ENCODE data around the gene ANO3.
"Not testable (repeated sequence)": the region's sequence is repeated elsewhere in the genome, so short reads cannot be mapped to it uniquely, and the experiment has no call there.

ANO3 gene

DNA sequence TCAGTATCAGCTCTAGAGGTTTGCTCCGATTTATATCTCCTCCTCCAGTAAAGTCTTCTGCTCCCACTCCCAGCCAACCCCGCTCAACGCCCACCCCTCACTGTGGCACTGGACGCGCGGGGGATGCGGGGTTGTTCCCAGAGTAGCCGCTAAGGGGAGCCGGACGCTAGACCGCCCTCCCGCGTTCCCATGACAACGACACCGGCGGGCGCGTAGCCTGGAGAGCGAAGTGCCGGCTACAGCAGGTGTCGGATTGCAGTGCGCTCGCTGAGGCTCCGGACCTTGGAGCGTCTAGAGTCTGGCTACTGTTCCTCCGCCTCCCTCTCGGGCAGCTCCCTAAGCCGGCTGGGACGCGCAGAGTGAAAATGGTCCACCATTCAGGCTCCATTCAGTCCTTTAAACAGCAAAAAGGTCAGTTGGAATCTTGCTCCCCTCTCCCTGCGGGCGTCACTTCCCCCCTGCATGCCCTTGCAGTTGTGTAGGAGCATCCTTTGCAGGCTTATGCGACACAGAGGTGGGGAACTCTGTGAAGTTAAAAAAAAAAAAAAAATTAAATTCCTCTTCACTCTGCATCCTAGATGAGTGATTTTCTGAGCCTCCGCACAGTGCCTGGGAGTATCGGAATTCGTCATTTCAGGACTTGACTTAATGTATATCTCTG lies at the start of gene ANO3:
TSS of gene ANO3 (plus strand) at position 220 of the 661 bp plus-strand sequence. CDS start at position 366, 146 bp downstream.
- DNase-seq = peak; percentile 58

DNA sequence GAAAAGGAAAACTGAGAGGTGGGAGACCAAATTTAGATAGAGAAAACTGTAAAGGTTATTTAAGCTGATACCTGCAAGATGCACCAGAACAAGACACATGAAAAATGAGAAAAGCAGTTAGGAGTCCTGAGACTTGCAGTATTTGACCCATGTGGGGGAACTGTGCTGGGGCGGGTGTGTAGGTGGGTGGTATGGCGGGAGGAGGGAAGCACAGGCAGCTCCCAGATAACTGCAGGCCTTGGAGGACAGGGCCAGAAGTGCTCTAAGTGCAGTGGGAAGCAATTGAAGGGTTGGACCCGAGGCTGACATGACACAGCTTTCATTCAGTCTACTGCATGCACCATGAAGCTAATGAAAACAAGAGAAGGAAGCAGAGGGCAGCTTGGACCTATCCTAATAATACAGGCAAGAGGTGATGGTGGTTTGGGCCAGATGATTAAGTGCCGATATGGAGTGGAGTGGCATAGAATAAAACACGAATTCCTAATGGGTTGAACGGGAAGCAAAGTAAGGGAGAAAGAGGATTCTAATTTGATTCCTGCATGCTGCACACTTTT lies 48.0 kb upstream of the ANO3 start:
- no peak for DNase-seq

DNA sequence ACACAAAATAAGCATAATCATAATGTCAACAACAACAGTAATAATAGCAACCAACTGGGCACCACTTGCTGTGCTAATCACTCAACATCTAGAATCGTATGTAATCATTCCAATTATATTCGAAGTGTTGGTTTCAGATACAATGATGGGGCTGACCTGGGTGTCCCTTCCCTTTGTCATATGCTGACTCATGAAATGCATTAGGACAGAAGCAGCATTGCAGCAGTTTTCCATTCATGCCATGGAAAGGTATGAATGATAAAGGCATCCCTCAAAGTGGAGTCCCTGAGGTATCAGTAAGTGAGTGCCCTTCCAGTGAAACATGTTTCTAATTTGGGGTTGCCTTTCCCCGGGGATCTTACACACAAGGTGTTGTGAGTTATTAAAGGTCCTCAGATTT lies 46.3 kb upstream of the ANO3 start:
- DNase-seq = no peak

DNA sequence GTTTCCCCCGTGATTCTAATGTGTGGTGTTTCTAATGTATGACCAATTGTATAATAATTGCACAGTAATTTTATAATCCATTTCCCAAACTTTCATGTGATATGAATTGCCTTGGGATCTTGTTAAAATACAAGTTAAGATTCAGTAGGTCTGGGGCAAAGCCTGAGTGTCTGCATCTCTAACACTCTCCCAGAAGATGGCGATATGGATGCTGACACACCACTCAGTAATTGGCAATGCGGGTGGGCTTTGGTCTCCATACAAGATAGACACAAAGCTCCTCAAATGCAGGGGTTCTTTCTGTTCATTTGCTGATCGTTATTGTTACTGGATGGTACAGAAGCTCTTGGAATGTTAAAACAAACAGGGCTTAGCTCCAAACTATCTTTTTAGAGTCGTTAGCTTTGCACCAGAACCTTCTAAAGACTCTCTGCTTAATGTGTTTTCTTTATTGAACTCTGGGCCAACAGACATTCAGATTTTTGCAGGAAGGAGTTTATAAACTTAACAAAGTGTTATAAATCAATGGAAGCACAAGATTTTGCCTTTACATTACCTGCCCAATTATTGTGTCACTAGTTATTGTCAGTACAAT lies 45.4 kb upstream of the ANO3 start:
- no peak for DNase-seq

DNA sequence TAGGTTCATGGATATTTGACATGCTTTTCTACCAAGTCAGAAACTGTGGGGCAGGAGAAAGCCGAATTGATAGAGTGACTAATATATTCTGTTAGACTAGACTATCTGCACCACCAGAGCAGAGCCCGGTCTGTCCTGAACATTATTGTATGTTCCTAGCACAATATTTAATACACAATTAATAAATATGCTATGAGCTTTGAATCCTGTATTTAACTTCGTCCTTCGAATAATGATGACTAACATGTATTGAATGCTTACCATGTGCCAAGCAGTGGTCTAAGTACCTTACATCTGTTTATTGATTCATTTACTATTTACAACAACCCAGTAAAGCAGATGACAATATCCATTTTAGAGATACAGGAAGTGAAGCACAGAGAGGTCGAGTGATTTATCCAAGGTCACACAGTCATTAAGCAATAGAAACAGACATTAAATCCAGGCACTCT lies 44.8 kb upstream of the ANO3 start:
- DNase-seq = no peak

DNA sequence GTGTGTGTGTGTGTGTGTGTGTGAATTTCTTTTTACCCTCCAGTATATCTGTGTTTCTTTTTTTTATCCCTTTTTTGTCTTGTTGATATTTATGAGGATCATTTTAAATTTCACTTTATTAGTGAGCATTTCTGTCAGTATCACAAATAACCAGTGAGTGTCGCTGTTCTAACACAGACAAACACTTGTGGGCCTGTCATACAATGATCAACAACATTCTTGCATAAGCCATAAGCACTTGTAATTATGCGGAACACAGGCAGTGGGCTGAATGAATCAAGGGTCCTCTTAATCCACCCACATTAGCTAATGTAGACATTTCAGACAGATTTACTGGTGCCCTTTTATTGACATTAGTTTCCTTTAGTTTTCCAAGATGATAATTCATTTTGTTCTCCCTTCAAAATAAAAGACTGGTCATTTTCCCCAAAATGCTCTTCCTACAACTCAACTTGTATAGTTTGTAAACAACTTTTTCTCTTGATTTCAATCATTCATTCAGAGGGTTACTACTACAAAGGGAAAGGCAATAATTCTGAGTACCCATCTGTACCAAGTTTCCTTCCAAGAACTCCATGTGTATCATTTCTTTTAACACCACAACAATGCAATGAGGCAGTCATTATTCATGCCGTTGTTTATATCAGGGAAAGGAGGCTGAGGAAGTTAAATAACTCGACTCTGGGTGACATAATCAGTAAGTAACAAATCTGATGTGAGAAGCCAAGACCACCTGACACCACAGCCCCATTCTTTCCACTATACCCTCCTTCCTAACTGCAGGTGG lies 34.5 kb upstream of the ANO3 start:
- DNase-seq = peak; percentile 21

DNA sequence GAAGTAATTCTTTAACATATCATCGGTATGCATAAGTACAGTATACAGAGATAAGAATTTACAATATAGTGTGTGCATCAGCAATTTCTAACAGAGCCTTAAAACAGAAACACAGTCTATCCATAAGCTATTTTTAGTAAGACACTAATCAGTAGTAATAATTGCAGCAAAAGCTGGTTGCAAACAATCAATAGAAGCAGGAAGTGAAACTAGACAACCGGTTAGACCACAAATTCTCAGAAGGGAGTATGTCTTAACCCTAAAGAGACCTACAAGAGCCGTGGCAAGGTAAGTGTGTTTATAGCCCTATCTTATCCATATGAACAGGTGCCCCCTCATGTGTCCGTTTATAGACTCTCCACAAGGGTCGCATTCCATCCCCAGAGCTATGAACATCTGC lies 15.6 kb upstream of the ANO3 start:
- DNase-seq = not testable (repeated sequence)

DNA sequence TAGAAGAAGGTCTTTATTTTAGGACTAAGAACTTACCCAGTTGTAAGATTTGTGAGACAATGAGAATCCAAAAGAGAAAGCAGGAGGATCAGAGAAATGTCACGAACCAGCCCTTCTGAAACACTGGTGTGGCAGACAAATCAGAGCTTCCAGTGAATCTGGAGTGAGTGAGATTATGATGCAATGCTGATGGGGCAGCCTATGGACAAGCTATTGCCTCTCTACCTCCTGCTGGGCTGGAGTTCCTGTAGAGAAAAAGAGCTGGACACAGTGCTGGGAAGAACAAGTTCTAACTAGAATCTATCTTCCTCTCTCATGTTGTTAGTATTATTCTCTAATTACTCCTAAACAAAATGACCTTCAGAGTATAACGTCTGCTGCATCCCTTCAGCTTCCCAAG lies 12.0 kb upstream of the ANO3 start:
- no peak for DNase-seq

DNA sequence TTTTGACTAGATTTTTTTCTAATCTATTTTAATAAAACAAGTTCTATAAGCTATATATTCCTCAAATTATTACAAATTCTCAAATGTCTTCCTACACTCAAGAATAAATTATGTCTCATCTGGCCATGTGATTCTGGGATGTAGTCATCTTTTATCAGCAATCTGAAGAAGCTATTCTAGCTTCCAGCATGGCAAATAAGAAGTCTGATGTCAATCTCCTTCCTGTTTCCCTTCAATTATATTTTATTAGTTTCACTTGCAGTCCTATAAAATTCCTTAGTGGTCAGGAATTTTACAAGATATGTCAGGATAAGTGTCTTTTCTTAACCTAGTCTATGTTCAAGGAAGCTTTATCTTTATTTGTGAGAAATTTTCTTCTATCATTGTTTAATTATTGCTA lies 10.4 kb upstream of the ANO3 start:
- no peak for DNase-seq

DNA sequence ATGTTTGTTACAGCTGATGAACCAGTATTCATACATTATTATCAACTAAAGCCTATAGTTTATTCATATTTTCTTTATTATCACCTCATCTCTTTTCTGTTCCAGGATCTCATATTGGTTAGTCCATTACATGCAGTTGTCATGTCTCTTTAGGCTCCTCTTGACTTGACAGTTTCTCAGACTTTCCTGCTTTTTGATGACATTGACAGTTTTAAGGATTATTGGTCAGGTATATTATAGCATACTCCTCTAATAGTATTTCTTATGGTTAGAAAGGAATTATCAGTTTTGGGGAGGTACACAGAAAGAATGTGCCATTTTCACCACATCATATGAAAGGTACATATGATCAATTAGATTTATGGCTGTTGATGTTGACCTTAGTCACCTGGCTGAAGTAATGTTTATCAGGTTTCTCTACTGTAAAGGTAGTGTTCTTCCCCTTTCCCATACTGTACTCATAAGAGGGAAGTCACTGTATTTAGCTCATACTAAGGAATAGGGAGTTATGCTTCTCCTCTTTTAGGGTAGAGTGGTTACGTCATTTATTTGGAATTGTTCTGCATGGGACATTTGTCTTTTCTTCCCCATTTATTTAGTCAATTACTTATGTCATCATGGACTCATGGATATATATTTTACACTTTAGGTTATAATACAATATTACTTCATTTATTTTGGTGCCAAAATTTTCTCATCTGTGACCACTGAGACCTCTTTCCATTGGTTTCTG lies 9.4 kb upstream of the ANO3 start:
- no peak for DNase-seq

DNA sequence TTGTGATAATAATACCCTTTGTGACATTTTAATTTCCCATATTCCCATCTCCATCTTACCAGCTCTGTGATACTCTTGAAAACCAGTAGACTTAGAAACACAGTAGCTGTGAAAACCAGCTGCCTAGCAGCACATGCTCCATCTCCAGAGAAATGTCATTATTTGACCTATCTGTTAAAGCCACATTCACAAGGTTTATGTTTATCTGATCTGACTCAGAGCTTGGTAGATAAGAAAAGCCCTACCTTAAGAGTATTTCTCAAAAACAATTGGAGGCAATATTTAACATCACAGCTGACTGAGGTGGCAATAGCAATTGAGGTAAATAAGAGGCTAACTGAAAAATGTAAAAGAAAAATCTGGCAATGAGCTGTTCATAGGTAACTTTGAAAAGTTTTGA lies 8.1 kb upstream of the ANO3 start:
- no peak for DNase-seq

DNA sequence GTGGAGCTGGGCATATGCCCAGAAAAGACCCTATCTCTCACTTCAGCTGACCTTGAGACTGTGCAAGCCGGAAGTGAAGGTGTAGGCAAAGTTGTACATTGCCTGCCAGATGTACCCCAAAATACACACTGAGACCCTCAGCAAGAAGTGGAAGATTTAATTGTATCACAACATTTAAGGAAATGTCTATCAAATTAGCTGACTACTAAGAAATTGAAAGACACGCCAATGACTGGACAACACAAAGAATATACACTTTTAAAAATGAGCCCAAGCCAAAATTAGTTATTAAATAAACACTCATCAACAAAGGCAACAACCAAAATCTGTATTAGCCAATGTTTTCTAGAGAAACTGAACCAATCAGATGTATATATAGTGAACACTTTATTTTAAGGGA lies 7.7 kb upstream of the ANO3 start:
- no peak for DNase-seq

DNA sequence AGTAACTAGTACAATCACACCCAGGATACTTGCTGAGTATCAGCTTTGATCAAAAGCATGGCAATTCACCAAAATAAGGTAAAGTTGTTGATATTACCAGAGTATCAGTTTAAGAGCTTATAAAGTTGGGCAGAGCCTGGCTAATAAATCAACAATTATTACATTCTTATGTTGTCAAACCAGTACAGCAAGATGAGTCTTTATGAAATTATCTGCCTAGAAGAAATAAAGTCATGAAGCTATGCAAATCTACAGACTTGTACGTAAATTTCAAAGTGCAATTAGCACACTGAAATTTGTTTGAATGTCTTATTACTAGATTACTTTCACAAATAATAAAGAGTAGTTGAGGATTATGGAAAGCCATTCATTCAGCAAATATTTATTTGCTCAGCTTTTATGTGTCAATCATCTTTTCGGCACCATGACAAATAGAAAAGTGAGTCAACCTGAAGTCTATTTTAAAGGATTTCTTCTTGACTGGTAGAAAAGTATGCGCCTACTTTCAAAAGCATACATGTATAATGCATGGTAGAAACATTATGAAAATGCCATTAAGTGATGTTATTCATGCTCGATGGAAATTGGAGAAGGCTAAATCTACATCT lies 5.0 kb upstream of the ANO3 start:
- DNase-seq = no peak

DNA sequence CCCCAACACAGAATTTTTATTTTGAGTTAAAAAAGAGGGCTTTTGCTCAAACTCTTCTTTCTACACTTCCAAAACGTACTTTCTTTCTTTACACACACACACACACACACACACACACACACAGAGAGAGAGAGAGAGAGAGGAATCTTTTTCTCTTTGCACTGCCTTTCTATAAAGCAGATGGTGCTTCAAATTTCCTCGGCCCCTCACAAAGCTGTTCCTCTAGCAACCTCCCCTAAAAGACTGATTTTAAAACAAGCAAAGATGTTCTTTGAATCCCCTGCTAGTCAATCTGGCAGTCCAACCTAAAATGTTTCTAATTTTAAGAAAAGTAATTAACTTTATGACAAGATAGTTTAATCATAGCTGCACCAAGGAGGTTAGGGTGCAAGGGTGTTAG lies 2.7 kb upstream of the ANO3 start:
- DNase-seq = no peak

DNA sequence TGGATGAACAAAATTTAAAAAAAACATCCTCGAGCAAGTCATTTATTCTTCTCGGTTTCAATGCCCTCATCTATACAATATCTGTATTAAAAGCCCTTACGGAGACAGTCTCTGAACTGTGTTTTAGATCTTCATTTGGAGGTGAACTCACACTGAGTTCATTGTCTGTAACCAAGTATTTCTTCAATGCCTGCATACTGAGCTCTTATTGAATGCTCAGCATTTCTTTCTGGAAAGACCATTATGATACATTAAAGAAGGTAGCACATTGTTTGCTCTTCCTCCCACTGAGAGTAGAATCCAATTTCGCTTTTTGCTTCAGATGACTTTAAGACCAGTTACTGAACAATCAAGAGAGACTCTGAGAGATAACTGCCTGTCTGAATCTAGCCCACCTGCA lies 1.7 kb upstream of the ANO3 start:
- DNase-seq = no peak

DNA sequence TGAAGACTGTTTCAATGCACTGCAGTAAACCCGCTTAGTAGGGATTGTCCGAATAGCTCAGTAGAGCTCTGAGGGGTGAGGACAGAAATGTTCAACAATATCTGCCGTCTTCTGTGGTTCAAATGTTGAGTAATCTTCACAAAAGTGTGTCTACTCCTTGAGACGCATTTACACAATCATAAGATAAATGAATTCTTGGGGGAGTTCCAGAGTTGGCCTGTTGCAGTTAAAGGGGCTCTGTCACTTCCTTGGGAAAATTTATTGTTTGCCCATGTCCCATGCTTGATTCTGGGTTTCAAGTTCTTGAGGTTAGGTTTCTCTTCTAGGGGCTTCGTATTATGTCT lies 614 bp downstream of the ANO3 start:
- DNase-seq = no peak

DNA sequence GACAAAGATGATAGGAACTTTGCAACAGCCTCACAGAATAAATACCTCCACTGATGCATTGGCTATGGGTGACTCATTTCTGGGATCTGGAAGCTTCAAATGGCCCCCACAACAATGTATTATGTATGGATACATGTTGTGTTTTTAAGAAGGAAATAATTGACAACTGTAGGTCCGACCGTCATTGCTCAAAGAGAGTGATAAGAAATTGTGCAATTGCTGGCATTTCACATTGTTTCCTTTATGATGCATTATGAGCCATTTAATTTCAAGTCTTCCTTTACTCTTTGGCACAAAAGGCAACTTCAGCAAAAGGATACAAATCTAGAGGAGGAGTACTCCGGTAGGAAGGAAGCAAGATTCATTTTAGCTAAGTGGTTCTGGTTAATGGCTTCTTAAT lies 2.0 kb downstream of the ANO3 start:
- DNase-seq = no peak

DNA sequence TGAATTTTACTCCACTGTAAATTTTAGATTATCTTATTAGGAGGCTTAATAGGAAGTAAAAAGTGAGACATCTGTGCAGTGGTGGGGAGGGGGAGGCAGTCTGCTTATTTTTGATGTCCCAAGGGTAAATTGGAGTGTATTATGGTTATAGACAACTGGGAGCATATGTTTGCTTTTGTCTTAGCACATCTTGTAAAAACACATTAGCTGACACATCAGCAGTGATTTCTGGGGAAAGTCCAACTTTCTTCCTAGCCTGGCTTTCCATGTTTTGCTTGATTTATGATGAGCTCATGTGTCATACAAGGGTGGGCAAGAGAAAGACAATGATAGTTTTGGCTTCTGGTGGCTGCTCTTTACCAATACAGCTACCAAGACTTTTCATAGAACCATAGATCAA lies 4.0 kb downstream of the ANO3 start:
- no peak for DNase-seq

DNA sequence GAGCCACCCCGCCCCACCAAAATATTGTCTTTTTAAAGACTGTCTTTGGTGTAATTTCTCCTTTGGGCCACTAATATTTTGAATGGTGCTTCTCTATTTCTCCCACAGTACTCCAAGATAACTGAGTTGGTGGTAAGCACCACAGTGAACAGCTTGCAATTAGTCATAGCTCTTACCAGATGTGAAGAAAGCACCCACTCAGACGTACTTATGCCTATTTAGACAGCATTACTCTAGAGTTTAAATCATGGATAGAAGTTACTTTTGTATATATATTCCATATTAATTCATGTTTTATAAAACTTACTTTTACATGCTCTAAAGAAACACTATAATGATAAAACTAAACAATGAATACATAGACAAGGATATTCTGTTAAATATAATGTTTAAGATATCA lies 12.7 kb downstream of the ANO3 start:
- no peak for DNase-seq

DNA sequence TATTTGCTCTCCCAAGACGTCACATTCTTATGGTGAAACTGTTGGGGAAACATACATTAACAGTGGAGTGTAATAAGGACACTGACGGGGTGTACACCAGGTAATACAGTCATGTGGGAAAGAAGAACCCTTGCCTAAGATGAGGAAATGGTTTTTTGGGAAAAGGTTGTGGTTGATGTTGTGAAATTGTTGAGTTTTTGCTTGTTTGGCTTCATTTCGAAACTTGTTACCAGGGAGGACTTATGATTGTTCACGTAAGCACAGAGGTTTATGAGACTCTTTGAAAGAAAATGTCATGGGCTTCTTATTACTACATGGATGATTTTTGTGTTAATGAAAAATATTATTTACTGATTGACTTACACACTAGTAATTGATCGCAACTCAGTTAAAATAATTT lies 16.8 kb downstream of the ANO3 start:
- DNase-seq = no peak

DNA sequence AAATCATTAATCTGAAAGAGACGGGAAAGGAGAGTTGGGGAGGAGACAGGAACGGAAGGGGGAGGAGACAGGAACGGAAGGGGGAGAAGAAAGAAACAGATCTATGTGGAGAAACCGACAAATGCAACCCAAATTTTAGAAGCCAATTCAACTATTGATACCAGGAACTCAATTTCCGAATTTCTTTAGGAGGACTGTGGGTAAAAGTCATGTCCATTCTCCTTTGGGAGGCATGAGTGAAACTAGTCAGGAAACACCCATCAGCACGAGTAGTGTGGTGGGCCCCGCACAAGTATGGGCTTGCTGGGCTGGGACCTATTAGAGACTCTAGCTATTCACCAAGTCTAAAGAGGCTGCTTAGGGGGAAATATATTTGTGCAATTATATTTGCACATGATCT lies 18.1 kb downstream of the ANO3 start:
- DNase-seq = no peak

DNA sequence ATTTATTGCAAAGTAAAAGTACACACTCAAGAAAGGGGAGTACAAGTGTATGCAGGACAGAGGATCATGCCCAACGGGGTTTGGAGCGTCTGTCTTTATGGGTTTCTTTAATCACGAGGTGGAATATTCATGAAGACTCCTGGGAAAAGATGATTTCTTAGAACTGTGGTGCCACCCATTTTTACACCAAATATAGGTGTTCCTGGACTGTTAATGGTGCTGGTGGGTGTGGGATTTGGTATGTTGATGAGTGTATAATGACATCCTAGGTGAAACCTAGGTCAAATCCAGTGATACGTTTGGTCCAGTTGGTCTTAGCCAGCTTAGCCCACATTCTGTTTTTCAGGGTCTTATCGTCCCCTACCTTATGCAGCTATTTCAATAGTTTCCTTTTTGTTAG lies 21.1 kb downstream of the ANO3 start:
- DNase-seq = no peak

DNA sequence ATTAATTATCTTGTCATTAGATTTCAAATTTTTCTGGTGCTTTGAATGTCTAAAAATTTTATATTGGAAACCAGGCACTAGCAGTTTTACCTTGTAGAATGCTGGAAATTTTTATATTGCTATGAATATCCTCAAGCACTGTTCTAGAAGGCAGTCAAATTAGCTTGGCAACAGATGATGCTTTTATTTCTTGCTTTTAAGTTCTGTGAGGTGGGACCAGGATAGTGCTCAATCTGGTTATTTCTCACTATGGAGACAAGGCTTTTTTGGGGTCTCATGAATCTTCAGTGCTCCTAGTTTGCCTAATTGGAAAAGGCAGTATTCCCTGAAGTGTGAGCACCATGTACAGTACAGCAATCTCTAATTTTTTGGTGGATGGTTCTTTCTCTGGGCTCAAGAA lies 27.1 kb downstream of the ANO3 start:
- DNase-seq = no peak
